SU-DHL-6 (cell line): ENCODE measurements around the gene WDCP.

Experiments used
- EZH2phosphoT487 ChIP-seq: fragments of 200-600 bp; sonication (generic), shearing (Covaris generic); conservative IDR thresholded peaks from 2 replicates; pipeline ENCODE4 v1.6.1; 2018; ENCODE audit warnings: mild to moderate bottlenecking, antibody characterized with exemption, low read length, moderate library complexity, mixed read lengths
- TF ChIP-seq, protein P1 (sequence below): fragments of 200-600 bp; sonication (generic); IDR thresholded peaks from one replicate; pipeline ENCODE4 v1.5.1; 2017; ENCODE audit warnings: antibody characterized with exemption, mild to moderate bottlenecking, low read length, moderate library complexity; ENCODE audit not compliant: insufficient read depth, poor library complexity, severe bottlenecking

GRCh38 chr2:24007693-24008092 is 39.5 kb downstream of the WDCP start:
- TF ChIP-seq, protein P1, sequence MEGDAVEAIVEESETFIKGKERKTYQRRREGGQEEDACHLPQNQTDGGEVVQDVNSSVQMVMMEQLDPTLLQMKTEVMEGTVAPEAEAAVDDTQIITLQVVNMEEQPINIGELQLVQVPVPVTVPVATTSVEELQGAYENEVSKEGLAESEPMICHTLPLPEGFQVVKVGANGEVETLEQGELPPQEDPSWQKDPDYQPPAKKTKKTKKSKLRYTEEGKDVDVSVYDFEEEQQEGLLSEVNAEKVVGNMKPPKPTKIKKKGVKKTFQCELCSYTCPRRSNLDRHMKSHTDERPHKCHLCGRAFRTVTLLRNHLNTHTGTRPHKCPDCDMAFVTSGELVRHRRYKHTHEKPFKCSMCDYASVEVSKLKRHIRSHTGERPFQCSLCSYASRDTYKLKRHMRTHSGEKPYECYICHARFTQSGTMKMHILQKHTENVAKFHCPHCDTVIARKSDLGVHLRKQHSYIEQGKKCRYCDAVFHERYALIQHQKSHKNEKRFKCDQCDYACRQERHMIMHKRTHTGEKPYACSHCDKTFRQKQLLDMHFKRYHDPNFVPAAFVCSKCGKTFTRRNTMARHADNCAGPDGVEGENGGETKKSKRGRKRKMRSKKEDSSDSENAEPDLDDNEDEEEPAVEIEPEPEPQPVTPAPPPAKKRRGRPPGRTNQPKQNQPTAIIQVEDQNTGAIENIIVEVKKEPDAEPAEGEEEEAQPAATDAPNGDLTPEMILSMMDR, result no peak
- TF ChIP-seq EZH2phosphoT487, result no peak
